Pancreas (tissue), 10 donors: ENCODE measurements around the gene SPDYA. TPM values are rescaled to one million over a fixed set of nuclear protein-coding genes. Genes with fewer than 3 reads are reported as not detected.

Source experiments
- ATAC-seq, 4 donors: fragments of 200-7000 bp; cut with Tn5 transposase; one replicate each; pipeline versions ENCODE4 v1.8.0 to v1.9.1; 2020; ENCODE audit warnings: mild to moderate bottlenecking in 4 of 4, moderate library complexity in 4 of 4
- DNase-seq, 6 donors: peaks; one replicate each; pipeline ENCODE4 v3.0.0-alpha.2; 2020
- FAIRE-seq: peaks from 2 replicates; lab custom pipeline; 2012; peaks lifted over from hg19 to GRCh38; lab: Jason Lieb, UNC
- H3K27ac ChIP-seq, 4 donors: fragments of 200-600 bp; sonication (generic); 1 replicate in 3 of 4; 2 replicates in 1 of 4; pipeline versions ENCODE4 v1.5.0 to v1.8.0; 2020
- H3K27me3 ChIP-seq, 4 donors: fragments of 200-600 bp; one replicate each; pipeline ENCODE4 v1.8.0; 2021
- H3K36me3 ChIP-seq, 3 donors: fragments of 200-600 bp; sonication (generic) in 1 of 3; one replicate each; pipeline versions ENCODE4 v1.5.0 to v1.8.0; 2020 to 2021
- H3K4me1 ChIP-seq, 3 donors: fragments of 200-600 bp; one replicate each; pipeline ENCODE4 v1.8.0; 2021
- H3K4me3 ChIP-seq, 4 donors: fragments of 200-600 bp; sonication (generic) in 2 of 4; one replicate each; pipeline versions ENCODE4 v1.5.0 to v1.8.0; 2020 to 2021
- H3K9me3 ChIP-seq, 4 donors: fragments of 200-600 bp; one replicate each; pipeline ENCODE4 v1.8.0; 2021
- WGBS, 2 donors: extraction: QIAGEN DNeasy Blood & Tissue Kit; methylation state at CpG; one replicate each; pipeline ENCODE4 v1.1.7; 2013; 5-methylcytosine and 5-hydroxymethylcytosine counted together
- intact Hi-C, 3 donors: fragments of 100-400 bp; cut with DNase I; formaldehyde crosslinking; loops; one replicate each; pipeline versions ENCODE4 v1.11.1 to v1.14.2; 2022
- polyA plus RNA-seq, 2 donors: library from polyadenylated mRNA; stranded (reverse); fragments of 200-250 nt; gene quantifications; one replicate each; pipeline ENCODE4 v1.2.3, GENCODE V29; 2013
- total RNA-seq, 6 donors: library from RNA; stranded (reverse); fragmentation: NEBNext Ultra II Directional in 4 of 6; extraction: Animal tissue kit (Norgen Biotek cat#: 25700) in 4 of 6; gene quantifications; one replicate each; pipeline versions ENCODE4 v1.2.1 to v1.2.4, GENCODE V29; 2021 to 2023
- TF ChIP-seq, protein P1 (sequence below), 4 donors: fragments of 200-600 bp; sonication (generic) in 3 of 4; IDR thresholded peaks; one replicate each; pipeline versions ENCODE4 v1.5.0 to v1.8.0; 2021; ENCODE audit warnings: antibody characterized with exemption in 4 of 4
- donor health status: healthy with polysubstance abuse.
- donor health status: DM: no; HTN: no; CAD: no; lungs with moderate emphysema.
- donor health status: DM: no; HTN: no; CAD: no.
- donor health status: control.
- donor health status: control.
- donor health status: Bipolar disorder and iron deficiency.
- donor health status: DM: yes; HTN: yes; CAD: no.
- donor health status: DM: no; HTN: no; CAD: no.
- donor health status: DM: no; HTN: no; CAD: no.
- donor health status: DM: yes; HTN: yes; CAD: no.

SPDYA gene
- total and polyA plus RNA-seq, 8 donors = 0.11 to 0.78 (median 0.48) TPM

DNA sequence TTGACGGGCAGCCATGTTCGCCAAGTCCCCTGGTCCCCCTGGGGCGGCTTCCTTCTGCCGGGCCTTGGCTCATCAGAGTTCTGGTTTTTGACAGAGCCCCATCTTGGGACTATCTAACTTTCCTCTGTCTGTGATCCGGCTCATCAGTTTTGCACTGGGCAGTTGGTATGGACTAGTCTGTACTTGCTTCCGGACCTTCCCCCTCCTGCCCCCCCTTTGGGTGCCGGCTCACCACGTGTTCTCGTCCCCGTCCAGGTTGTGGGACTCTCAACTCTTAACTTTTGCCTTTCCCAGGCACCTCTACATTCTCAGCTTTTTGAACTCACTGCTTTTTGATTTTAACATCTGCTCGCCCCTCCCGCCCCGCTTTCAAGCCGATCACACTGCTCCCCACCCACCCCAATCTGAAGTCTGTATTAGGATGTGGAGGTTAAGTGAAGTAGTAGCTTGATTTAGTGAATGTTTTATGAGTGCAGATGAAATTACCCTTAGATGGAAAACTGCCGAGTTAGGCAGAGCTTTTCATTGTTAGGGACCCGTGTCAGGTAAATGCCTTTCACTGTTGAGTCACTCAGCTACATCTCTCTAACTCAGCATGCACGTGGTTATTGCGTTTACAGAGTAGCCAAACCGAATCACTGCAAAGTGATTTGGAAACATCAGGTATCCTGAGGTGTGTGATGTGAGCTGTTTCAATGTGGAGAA, 84.7 kb downstream of the SPDYA start:
- no peaks in the 10 kb centered on the region for H3K27me3 ChIP-seq
- peaks cover 4 to 26% (median 23%) of the 10 kb centered on the region in 3 donors for H3K4me1 ChIP-seq
- TF ChIP-seq, protein P1, sequence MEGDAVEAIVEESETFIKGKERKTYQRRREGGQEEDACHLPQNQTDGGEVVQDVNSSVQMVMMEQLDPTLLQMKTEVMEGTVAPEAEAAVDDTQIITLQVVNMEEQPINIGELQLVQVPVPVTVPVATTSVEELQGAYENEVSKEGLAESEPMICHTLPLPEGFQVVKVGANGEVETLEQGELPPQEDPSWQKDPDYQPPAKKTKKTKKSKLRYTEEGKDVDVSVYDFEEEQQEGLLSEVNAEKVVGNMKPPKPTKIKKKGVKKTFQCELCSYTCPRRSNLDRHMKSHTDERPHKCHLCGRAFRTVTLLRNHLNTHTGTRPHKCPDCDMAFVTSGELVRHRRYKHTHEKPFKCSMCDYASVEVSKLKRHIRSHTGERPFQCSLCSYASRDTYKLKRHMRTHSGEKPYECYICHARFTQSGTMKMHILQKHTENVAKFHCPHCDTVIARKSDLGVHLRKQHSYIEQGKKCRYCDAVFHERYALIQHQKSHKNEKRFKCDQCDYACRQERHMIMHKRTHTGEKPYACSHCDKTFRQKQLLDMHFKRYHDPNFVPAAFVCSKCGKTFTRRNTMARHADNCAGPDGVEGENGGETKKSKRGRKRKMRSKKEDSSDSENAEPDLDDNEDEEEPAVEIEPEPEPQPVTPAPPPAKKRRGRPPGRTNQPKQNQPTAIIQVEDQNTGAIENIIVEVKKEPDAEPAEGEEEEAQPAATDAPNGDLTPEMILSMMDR (IDR thresholded peaks at IDR 0.05) = no peak
- intact Hi-C loops = no loop called here
- peak overlapping the region; percentile 72 to 81 (median 76) for H3K27ac ChIP-seq
- no peaks in the 10 kb centered on the region for H3K9me3 ChIP-seq
- DNase-seq = peak in 4 of 6 donors; percentile 26 to 61 (median 42)
- peak overlapping the region; percentile 98 to 99 (median 99) for H3K4me3 ChIP-seq
- 1% methylated on average over 18 to 19 of the region's 19 CpGs for WGBS, 2 donors
- no peaks in the 10 kb centered on the region for H3K36me3 ChIP-seq
- no peak for FAIRE-seq
- peak; percentile 6 to 32 (median 18) for ATAC-seq

DNA sequence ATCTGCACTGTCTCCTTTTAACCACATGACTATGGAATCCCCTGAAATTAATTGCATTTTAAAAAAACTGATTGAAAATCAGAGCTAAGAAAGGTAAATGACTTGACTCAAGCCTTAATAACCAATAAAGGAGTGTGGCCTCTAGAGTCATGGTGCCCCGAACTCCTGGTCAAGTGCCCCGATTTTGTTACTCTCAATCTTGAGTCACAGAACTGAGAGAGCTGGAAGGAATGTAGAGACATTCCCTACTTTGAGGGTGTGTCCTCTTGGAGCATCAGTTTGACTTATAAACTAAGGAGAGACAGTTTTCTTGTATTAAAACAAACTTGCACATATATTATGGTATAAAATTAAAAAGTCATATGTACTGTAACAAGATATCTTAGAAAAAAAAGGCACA, 86.3 kb downstream of the SPDYA start:
- ATAC-seq (no peak), FAIRE-seq (no peak), DNase-seq (no peak)
- Histone ChIP-seq H3K4me3 (peak overlapping the region in 1 of 4 donors; percentile 99), H3K36me3 (no peaks in the 10 kb centered on the region), H3K4me1 (peaks cover 4 to 26% (median 23%) of the 10 kb centered on the region in 3 donors), H3K27ac (no peak overlapping the region), H3K9me3 (no peaks in the 10 kb centered on the region), H3K27me3 (no peaks in the 10 kb centered on the region)
- WGBS, 2 donors = 71 to 85% methylated on average over 2 of the region's 2 CpGs
- TF ChIP-seq, protein P1 (IDR thresholded peaks at IDR 0.05) = no peak
- intact Hi-C loops = no loop called here

DNA sequence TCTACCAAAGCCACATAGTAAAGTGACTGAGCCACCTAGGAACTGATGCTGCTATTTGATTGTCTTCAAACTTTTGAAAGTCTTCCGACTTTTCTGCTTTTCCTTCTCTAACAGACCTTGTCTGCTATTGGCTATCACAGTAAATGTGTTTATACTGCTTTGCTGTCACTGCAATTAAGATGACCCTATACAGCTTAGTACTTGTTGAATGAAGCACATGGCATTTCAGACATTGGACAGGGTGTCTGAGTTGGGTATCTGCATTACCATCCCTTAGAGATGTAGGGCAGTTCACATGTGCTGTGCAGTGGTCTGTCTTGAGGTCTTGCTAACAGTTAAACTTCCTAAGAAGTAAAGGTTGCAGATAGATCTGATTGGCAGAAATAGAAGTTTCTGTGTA, 87.4 kb downstream of the SPDYA start:
- no peaks in the 10 kb centered on the region for H3K9me3 ChIP-seq
- H3K27me3 ChIP-seq = no peaks in the 10 kb centered on the region
- H3K4me1 ChIP-seq = peaks cover 4 to 26% (median 23%) of the 10 kb centered on the region in 3 donors
- TF ChIP-seq, protein P1 (IDR thresholded peaks at IDR 0.05) = no peak
- DNase-seq = no peak
- FAIRE-seq = no peak
- intact Hi-C loops = no loop called here
- ATAC-seq = no peak
- 47 to 57% methylated on average over 1 of the region's 1 CpG for WGBS, 2 donors
- no peak overlapping the region for H3K4me3 ChIP-seq
- H3K36me3 ChIP-seq = peaks cover 0 to 11% (median 0%) of the 10 kb centered on the region in 3 donors
- H3K27ac ChIP-seq = no peak overlapping the region

Other genes starting within 250 kb of the SPDYA start
- 100 to 1,000 TPM in 3 of 6 donors, 10 to 100 TPM in 3; 78.4 to 205 (median 98.7) TPM for gene PPP1CB, start 59.0 kb upstream of the SPDYA start, total RNA-seq
- gene PPP1CB, start 59.0 kb upstream of the SPDYA start, polyA plus RNA-seq = 10 to 100 TPM; 33.2 to 50.3 TPM
- 1 to 10 TPM; 3.0 to 7.9 (median 4.1) TPM for gene TRMT61B, start 59.5 kb downstream of the SPDYA start, total RNA-seq
- gene TRMT61B, start 59.5 kb downstream of the SPDYA start, polyA plus RNA-seq = 10 to 100 TPM; 11.1 to 14.7 TPM
- gene WDR43, start 83.8 kb downstream of the SPDYA start, total RNA-seq = 10 to 100 TPM; 14.8 to 31.9 (median 24.6) TPM
- gene WDR43, start 83.8 kb downstream of the SPDYA start, polyA plus RNA-seq = 1 to 10 TPM; 4.5 to 8.7 TPM
- gene TOGARAM2, start 170.5 kb downstream of the SPDYA start, total RNA-seq = under 1 TPM; 0.03 to 0.94 (median 0.55) TPM
- gene TOGARAM2, start 170.5 kb downstream of the SPDYA start, polyA plus RNA-seq = 1 to 10 TPM; 3.8 to 9.1 TPM